B cell (primary cell): Measurements from ENCODE around the gene NRF1. TPM values are rescaled to one million over a fixed set of nuclear protein-coding genes. Genes with fewer than 3 reads are reported as not detected.

Experiments
- ATAC-seq: fragments of 200-7000 bp; cut with Tn5 transposase; one replicate; pipeline ENCODE4 v1.10.0; 2021; ENCODE audit warnings: low read depth, mild to moderate bottlenecking, moderate number of reproducible peaks, moderate library complexity
- CTCF ChIA-PET: fragments of 350-600 bp; sonication (Branson Sonifier 250); formaldehyde crosslinking; loops from one replicate; lab custom pipeline; 2021; ENCODE audit warnings: antibody characterized with exemption, inconsistent platforms; lab: Charles Lee
- POLR2A ChIA-PET: fragments of 350-600 bp; sonication (Branson Sonifier 250); formaldehyde crosslinking; loops from one replicate; lab custom pipeline; 2021; ENCODE audit warnings: antibody characterized with exemption; lab: Charles Lee
- DNase-seq: peaks from one replicate; pipeline ENCODE4 v3.0.0; 2013
- H2AFZ ChIP-seq: 2 replicates; pipeline ENCODE4 v1.6.1; 2012; ENCODE audit warnings: mild to moderate bottlenecking, low read depth, low read length; ENCODE audit not compliant: insufficient read depth, poor library complexity, severe bottlenecking
- H3K27ac ChIP-seq, 2 donors: 1 replicate in 1 of 2; 2 replicates in 1 of 2; pipeline ENCODE4 v1.5.1; 2012 to 2013; ENCODE audit warnings: low read length in 2 of 2, mild to moderate bottlenecking in 2 of 2, moderate library complexity in 1 of 2
- H3K27me3 ChIP-seq, 4 experiments: fragments of 200-600 bp in 1 of 4; sonication (generic) in 1 of 4; replicated peaks in 1 of 4; 1 replicate in 2 of 4; 2 replicates in 2 of 4; pipeline versions ENCODE4 v1.6.1 to v1.7.0; 2013 to 2016; ENCODE audit warnings: low read length in 3 of 4, mild to moderate bottlenecking in 2 of 4, mixed read lengths in 1 of 4, moderate library complexity in 1 of 4; ENCODE audit not compliant: insufficient read depth in 4 of 4, control insufficient read depth in 3 of 4; ENCODE audit errors: control extremely low read depth in 1 of 4
- H3K36me3 ChIP-seq, 2 experiments: replicated peaks in 1 of 2; 1 replicate in 1 of 2; 2 replicates in 1 of 2; pipeline versions ENCODE4 v1.6.1 to v1.7.1; 2013; ENCODE audit warnings: low read length in 1 of 2; ENCODE audit not compliant: insufficient read depth in 2 of 2, control insufficient read depth in 1 of 2; ENCODE audit errors: control extremely low read depth in 1 of 2, extremely low read depth in 1 of 2
- H3K4me1 ChIP-seq, 2 donors: fragments of 200-600 bp in 1 of 2; sonication (generic) in 1 of 2; 1 replicate in 1 of 2; 2 replicates in 1 of 2; pipeline versions ENCODE4 v1.5.1 to v1.6.1; 2013 to 2017; ENCODE audit warnings: low read length in 2 of 2; ENCODE audit not compliant: control insufficient read depth in 2 of 2, insufficient read depth in 2 of 2
- H3K4me2 ChIP-seq: replicated peaks from 2 replicates; pipeline ENCODE3; 2012; ENCODE audit warnings: mild to moderate bottlenecking, low read depth, low read length; ENCODE audit not compliant: poor library complexity, severe bottlenecking
- H3K4me3 ChIP-seq, 5 experiments: fragments of 200-600 bp in 1 of 5; sonication (generic) in 1 of 5; 1 replicate in 3 of 5; 2 replicates in 2 of 5; pipeline versions ENCODE4 v1.5.1 to v1.7.0; 2011 to 2016; ENCODE audit warnings: low read length in 4 of 5, mild to moderate bottlenecking in 4 of 5, low read depth in 2 of 5, control low read depth in 1 of 5, moderate library complexity in 1 of 5; ENCODE audit not compliant: insufficient read depth in 1 of 5; ENCODE audit errors: control extremely low read depth in 1 of 5, extremely low read depth in 1 of 5
- H3K79me2 ChIP-seq: fragments of 200-600 bp; sonication (generic); one replicate; pipeline ENCODE4 v1.6.0; 2016; ENCODE audit warnings: low read length; ENCODE audit not compliant: control insufficient read depth, insufficient read depth
- H3K9ac ChIP-seq: fragments of 200-600 bp; sonication (generic); 2 replicates; pipeline ENCODE4 v1.6.1; 2017; ENCODE audit warnings: mild to moderate bottlenecking, low read length, moderate library complexity
- H3K9me3 ChIP-seq, 3 donors: one replicate each; pipeline versions ENCODE4 v1.6.1 to v1.7.1; 2013; ENCODE audit warnings: low read length in 2 of 3; ENCODE audit not compliant: control insufficient read depth in 2 of 3, insufficient read depth in 1 of 3; ENCODE audit errors: control extremely low read depth in 1 of 3
- H4K20me1 ChIP-seq: 2 replicates; pipeline ENCODE4 v1.6.0; 2012; ENCODE audit warnings: mild to moderate bottlenecking, low read length; ENCODE audit not compliant: insufficient read depth, control insufficient read depth, poor library complexity, severe bottlenecking
- H3K27ac Mint-ChIP-seq: one replicate; pipeline ENCODE4 v1.8.0; 2021; ENCODE audit warnings: mixed read lengths
- H3K27me3 Mint-ChIP-seq: one replicate; pipeline ENCODE4 v1.8.0; 2021; ENCODE audit warnings: mixed read lengths
- H3K4me1 Mint-ChIP-seq: one replicate; pipeline ENCODE4 v1.8.0; 2021; ENCODE audit warnings: mixed read lengths
- H3K4me3 Mint-ChIP-seq: one replicate; pipeline ENCODE4 v1.8.0; 2021; ENCODE audit warnings: mixed read lengths
- H3K9me3 Mint-ChIP-seq: one replicate; pipeline ENCODE4 v1.8.0; 2022; ENCODE audit warnings: mixed read lengths; ENCODE audit not compliant: insufficient read depth
- CTCF ChIP-seq: fragments of 200-600 bp; IDR thresholded peaks from one replicate; pipeline ENCODE4 v1.8.0; 2022; ENCODE audit warnings: antibody characterized with exemption, mild to moderate bottlenecking
- EZH2 ChIP-seq: IDR thresholded peaks from 2 replicates; pipeline ENCODE4 v1.6.1; 2012; ENCODE audit warnings: borderline replicate concordance, low read depth, mild to moderate bottlenecking, moderate library complexity, low read length; ENCODE audit not compliant: insufficient read depth, poor library complexity, severe bottlenecking
- WGBS: methylation state at CpG from one replicate; pipeline ENCODE4 v1.1.5; 2013; ENCODE audit warnings: missing lambda C conversion rate; ENCODE audit not compliant: insufficient coverage; 5-methylcytosine and 5-hydroxymethylcytosine counted together
- intact Hi-C: fragments of 100-400 bp; cut with micrococcal nuclease; formaldehyde crosslinking; loops from one replicate; pipeline ENCODE4 v1.10.0; 2022
- polyA plus RNA-seq: library from polyadenylated mRNA; depleted of rRNA; stranded (reverse); fragments of >200 nt; gene quantifications from 2 replicates; pipeline ENCODE4 v1.2.3, GENCODE V29; 2012
- total RNA-seq, 2 donors: library from RNA; stranded (reverse); fragments of 120-200 nt in 1 of 2; gene quantifications; 1 replicate in 1 of 2; 2 replicates in 1 of 2; pipeline versions ENCODE4 v1.2.3 to v1.2.4, GENCODE V29; 2013 to 2022

Gene NRF1
- total and polyA plus RNA-seq, 2 donors (not counting 1 experiment from before 2014, with no cell fraction given), result 19.6 to 53.0 TPM

- peak overlapping the region; percentile 98 for H2AFZ ChIP-seq
- peaks cover 26% of the 10 kb centered on the region for H4K20me1 ChIP-seq
- Mint-ChIP-seq H3K4me3 (peak overlapping the region; percentile 97), H3K9me3 (no peaks in the 10 kb centered on the region), H3K4me1 (peaks cover 71% of the 10 kb centered on the region), H3K27me3 (no peaks in the 10 kb centered on the region), H3K27ac (peak overlapping the region; percentile 97)
- DNase-seq, result no peak
- no peaks in the 10 kb centered on the region for H3K27me3 ChIP-seq
- H3K79me2 ChIP-seq, result peaks cover 53% of the 10 kb centered on the region
- H3K27ac ChIP-seq, result peak overlapping the region; percentile 91 to 93
- CTCF ChIA-PET, result no interaction called here
- no peak for ATAC-seq
- intact Hi-C loops, result loop anchor here (1.0 to 5.0 kb wide), 6 partner anchors 25 to 460 kb away; partner anchors contain the start of genes KLHDC10, SMKR1, STRIP2 and UBE2H
- WGBS, result 9% methylated on average over 14 of the region's 17 CpGs
- H3K9me3 ChIP-seq, result no peaks in the 10 kb centered on the region
- H3K36me3 ChIP-seq, result peaks cover 0 to 8% of the 10 kb centered on the region in 2 experiments
- H3K4me2 ChIP-seq, result peak overlapping the region; percentile 95
- H3K9ac ChIP-seq, result peak overlapping the region; percentile 95
- no peak for TF ChIP-seq CTCF
- H3K4me3 ChIP-seq, result peak overlapping the region; percentile 55 to 97 (median 84)
- peaks cover 43 to 56% of the 10 kb centered on the region in 2 donors for H3K4me1 ChIP-seq
- POLR2A ChIA-PET, result no interaction called here
Measured at GRCh38 chr7:129610709-129611245, 743 bp upstream of the NRF1 start.

- intact Hi-C loops, result loop anchor here (5.0 kb wide), 1 partner anchor 340 kb away; the partner anchor contains the start of gene UBE2H
- peaks cover 47% of the 10 kb centered on the region in 2 donors for H3K4me1 ChIP-seq
- under 1% methylated on average over 61 of the region's 64 CpGs for WGBS
- H3K27me3 Mint-ChIP-seq, result no peaks in the 10 kb centered on the region
- peak overlapping the region; percentile 87 to 91 for H3K27ac ChIP-seq
- CTCF ChIA-PET, result interaction anchor here (0.7 to 2.0 kb wide), 9 partner anchors 8 to 476 kb away, joined by 3 to 9 read pairs (median 3); no protein-coding TSS in a partner anchor
- no peaks in the 10 kb centered on the region for H3K9me3 ChIP-seq
- H4K20me1 ChIP-seq, result peaks cover 42% of the 10 kb centered on the region
- peaks cover 69% of the 10 kb centered on the region for H3K79me2 ChIP-seq
- H3K4me1 Mint-ChIP-seq, result peaks cover 67% of the 10 kb centered on the region
- peak overlapping the region; percentile 95 for H3K9ac ChIP-seq
- peak overlapping the region; percentile 95 for H3K4me2 ChIP-seq
- H3K9me3 Mint-ChIP-seq, result no peaks in the 10 kb centered on the region
- DNase-seq (peak; percentile 56), ATAC-seq (no peak)
- H3K36me3 ChIP-seq, result peaks cover 0 to 8% of the 10 kb centered on the region in 2 experiments
- H3K4me3 Mint-ChIP-seq, result peak overlapping the region; percentile 95
- POLR2A ChIA-PET, result interaction anchor here (0.5 to 1.3 kb wide), 3 partner anchors 35 to 339 kb away, joined by 3 to 4 read pairs (median 3); no protein-coding TSS in a partner anchor
- H3K27me3 ChIP-seq, result no peaks in the 10 kb centered on the region
- H2AFZ ChIP-seq, result peak overlapping the region; percentile 72
- H3K27ac Mint-ChIP-seq, result peak overlapping the region; percentile 95
- TF ChIP-seq CTCF (peak; percentile 74), EZH2 (no peak)
- H3K4me3 ChIP-seq, result peak overlapping the region; percentile 70 to 97 (median 84)
Measured at GRCh38 chr7:129612112-129613015, 844 bp downstream of the NRF1 start.
